Measurements from ENCODE around the gene PVRIG. TPM values are rescaled to one million over a fixed set of nuclear protein-coding genes. Genes with fewer than 3 reads are reported as not detected.

The PVRIG gene
- total RNA-seq, 1 experiment from 2014 or later: 0.70 TPM

- Mint-ChIP-seq H3K27ac (peak overlapping the region in 1 of 3 experiments; percentile 17; a peak in 1 of 7 replicates), H3K4me3 (peak overlapping the region in 1 of 2 experiments; percentile 52; a peak in 1 of 5 replicates), H3K9me3 (no peaks in the 10 kb centered on the region), H3K27me3 (ENCODE audit: low read depth) (peaks cover 25% of the 10 kb centered on the region), H3K36me3 (ENCODE audit: insufficient read depth in 1 of 3, low read depth in 3 of 3) (peaks cover 30 to 39% (median 31%) of the 10 kb centered on the region in 3 experiments; a peak in 6 of 7 replicates), H3K4me1 (peaks cover 29 to 43% of the 10 kb centered on the region in 2 experiments)
- H3K4ac ChIP-seq (ENCODE audit: low read depth, low read length): no peak overlapping the region
- no peak for DNase-seq
- WGBS (ENCODE audit: extremely low coverage, insufficient read length, low lambda C conversion rate): no CpG with 5 or more reads among the region's 11 CpGs
- H2BK12ac ChIP-seq (ENCODE audit: insufficient read length, low read depth, low read length): no peak overlapping the region
- H4K5ac ChIP-seq (ENCODE audit: insufficient read length, low read depth, low read length): no peak overlapping the region
- no peaks in the 10 kb centered on the region; the same call in 1 of the 2 replicates for H3K79me2 ChIP-seq (ENCODE audit: insufficient read depth, low read length)
- no peak overlapping the region for H3K56ac ChIP-seq (ENCODE audit: insufficient read length, low read depth, low read length)
- H3K4me1 ChIP-seq (ENCODE audit: insufficient read depth, low read length): peaks cover 3% of the 10 kb centered on the region; the same call in 1 of the 2 replicates
- no peaks in the 10 kb centered on the region for H4K20me1 ChIP-seq (ENCODE audit: control insufficient read depth, insufficient read depth, insufficient read length)
- no peak overlapping the region for H3T11ph ChIP-seq (ENCODE audit: low read length)
- H3K79me1 ChIP-seq (ENCODE audit: insufficient read depth, low read depth, low read length, poor library complexity, severe bottlenecking): no peaks in the 10 kb centered on the region
- H3K4me2 ChIP-seq (ENCODE audit: insufficient read depth, insufficient read length, low read length): no peak overlapping the region
- no peaks in the 10 kb centered on the region; the same call in 1 of the 2 replicates for H3K27me3 ChIP-seq (ENCODE audit: insufficient read depth, low read length)
- no peak overlapping the region for H2BK120ac ChIP-seq (ENCODE audit: low read depth, low read length, poor library complexity, severe bottlenecking)
- no peak overlapping the region for H3K9ac ChIP-seq (ENCODE audit: extremely low read depth, insufficient read length, low read length)
- no peak overlapping the region for H3K14ac ChIP-seq (ENCODE audit: insufficient read depth, low read length)
- H4K91ac ChIP-seq (ENCODE audit: insufficient read length, low read depth, low read length): no peak overlapping the region
- no peak for TF ChIP-seq CTCF (conservative IDR thresholded peaks at IDR 0.05)
- H4K8ac ChIP-seq (replicated peaks; ENCODE audit: insufficient read length, low read depth, low read length): no peak overlapping the region
- no peak overlapping the region for H2BK15ac ChIP-seq (ENCODE audit: low read depth, low read length)
- no peaks in the 10 kb centered on the region for H3K9me3 ChIP-seq (ENCODE audit: control insufficient read depth, low read depth, low read length)
- no peak overlapping the region for H2AK5ac ChIP-seq (ENCODE audit: insufficient read length, low read length)
- no peak overlapping the region for H2BK20ac ChIP-seq (ENCODE audit: low read depth, low read length, poor library complexity, severe bottlenecking)
- H2AFZ ChIP-seq (ENCODE audit: low read length): no peak overlapping the region
- peaks cover 9% of the 10 kb centered on the region for H3K23me2 ChIP-seq (ENCODE audit: insufficient read length, low read depth, low read length, poor library complexity, severe bottlenecking)
- no peak overlapping the region for H3K18ac ChIP-seq (ENCODE audit: insufficient read length, low read depth, low read length)
- H3K23ac ChIP-seq (ENCODE audit: insufficient read length, low read depth, low read length): no peak overlapping the region
- H2BK5ac ChIP-seq (ENCODE audit: insufficient read length, low read length): no peak overlapping the region
- H3K27ac ChIP-seq (ENCODE audit: insufficient read length, low read depth, low read length): no peak overlapping the region
Observed at GRCh38 chr7:100173806-100174495, 45.8 kb upstream of the PVRIG start.

Data from H9 (cell line).